SH-SY5Y (cell line): ENCODE data around the gene VSTM4.

Experiments used
- GATA2 ChIP-seq: IDR thresholded peaks from 2 replicates; pipeline ENCODE4 v1.6.1; 2011; ENCODE audit warnings: mild to moderate bottlenecking, low read depth, low read length
- GATA3 ChIP-seq: IDR thresholded peaks from 2 replicates; pipeline ENCODE4 v1.6.1; 2011; ENCODE audit warnings: low read depth, mild to moderate bottlenecking, low read length, moderate library complexity

Gene VSTM4, protein sequence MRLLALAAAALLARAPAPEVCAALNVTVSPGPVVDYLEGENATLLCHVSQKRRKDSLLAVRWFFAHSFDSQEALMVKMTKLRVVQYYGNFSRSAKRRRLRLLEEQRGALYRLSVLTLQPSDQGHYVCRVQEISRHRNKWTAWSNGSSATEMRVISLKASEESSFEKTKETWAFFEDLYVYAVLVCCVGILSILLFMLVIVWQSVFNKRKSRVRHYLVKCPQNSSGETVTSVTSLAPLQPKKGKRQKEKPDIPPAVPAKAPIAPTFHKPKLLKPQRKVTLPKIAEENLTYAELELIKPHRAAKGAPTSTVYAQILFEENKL

DNA sequence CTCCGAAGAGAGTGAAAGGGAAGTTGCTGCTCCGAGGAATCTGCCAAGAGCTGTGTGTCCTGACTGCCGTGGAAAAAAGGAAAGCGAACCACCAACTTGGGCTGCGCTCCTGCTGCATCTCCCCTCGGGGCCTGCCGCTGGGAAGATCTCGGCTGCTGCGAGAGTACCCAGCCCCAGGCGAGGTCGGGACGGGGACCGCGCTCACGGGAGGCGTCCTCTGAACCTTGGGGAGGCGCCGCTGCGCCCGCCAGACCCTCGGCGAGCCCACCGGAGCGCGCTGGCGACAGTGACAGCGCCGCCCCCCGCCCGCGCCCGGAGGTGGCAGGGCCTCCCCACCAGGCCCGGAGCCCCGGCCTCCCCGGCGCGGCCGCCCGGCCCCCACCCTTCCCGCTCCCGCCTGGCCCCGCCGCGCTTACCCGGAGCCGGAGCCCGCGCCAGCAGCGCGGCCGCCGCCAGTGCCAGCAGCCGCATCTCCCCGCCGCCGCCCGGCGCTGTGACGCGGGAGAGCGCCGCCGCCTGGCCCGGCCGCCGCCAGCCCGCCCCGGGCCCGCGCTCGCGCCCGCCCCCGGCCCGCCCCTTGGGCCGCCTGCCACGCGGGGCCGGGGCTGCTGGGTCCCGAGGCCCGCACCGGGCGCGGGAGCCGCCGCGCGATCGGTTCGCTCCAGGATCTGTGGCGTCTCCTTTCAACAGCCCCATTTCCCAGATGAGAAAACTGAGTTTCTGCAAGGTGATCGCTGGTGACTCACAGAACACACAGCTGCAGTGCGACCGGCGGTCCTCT, at the start of gene VSTM4:
Gene VSTM4, minus strand, starts transcription at position 508 of the 781 bp plus-strand sequence. Its CDS starts 37 bp downstream, at position 471.
- TF ChIP-seq GATA2 (no peak), GATA3 (no peak)

DNA sequence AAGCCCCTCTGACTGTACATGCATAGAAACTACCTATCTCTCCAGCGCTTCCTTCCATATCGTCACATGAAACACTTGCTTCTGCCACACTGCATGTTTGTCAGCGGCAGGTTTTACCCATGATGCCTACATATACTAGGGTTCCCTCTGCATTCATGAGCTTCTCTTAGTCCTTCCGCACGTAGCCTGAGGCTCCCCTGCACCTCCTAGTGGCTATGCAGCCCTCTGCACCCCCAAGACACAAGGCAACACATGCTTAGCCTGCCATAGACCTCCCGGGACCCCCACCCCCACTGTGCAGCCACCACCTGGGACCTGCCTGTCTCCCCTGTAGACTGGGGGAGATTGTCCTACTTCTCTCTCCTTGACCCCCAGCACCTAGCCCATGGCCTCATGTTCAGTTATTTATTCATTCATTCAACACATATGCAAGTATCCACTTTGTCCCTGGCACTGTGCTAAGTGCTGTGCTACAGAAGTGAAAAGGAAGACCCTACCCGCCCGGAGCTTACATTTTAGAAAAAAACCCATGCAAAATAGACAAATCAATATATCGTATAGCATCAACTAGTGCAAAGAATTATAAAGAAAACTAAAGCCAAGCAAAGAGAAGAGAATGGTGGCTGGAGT, 49.4 kb upstream of the VSTM4 start:
- no peak for TF ChIP-seq GATA2
- no peak for TF ChIP-seq GATA3

DNA sequence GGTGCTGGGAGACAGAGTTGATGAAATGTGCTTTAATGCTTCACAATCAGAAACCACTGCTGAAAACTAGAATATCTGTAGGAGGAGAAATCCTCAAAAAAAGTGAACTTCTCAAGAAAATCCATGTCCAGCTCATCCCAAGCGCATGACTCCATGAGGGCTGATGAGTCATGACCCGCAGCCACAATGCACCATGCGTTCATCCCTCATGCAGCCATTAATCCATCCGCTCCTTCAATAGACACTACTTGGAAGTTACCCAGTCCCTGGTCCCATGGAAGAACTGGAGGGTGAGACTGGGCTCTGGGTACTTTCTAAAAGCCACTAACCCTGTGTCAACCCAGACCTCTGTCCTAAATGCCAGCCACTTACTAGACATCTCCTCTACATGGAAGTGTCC, 48.4 kb upstream of the VSTM4 start:
- TF ChIP-seq GATA2 (no peak), GATA3 (no peak)

DNA sequence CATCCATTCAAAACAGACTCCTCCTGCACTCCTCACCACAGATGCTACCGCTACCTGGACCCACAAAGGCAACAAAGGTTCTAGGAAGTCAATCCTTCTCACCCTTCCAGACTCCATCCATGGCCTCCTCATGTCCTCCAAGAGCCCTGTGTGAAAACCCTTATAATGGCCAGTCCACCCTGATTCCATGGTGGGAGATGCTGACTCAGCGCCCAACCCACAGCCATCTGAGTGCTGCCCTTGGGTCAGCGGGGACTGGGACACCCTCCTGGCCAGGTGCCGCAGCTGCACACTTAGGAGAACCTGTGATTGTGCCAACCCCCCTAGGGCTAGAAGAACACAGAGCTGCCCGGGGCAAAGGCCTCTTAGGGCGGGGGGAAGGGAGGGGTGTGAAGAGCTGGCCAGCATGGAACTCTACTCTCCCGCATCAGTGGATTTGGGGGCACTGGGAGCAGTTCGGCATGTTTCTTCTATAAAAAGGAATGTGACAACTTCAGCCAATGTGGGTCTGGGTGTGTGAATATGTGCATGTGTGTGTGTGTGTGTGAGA, 47.5 kb upstream of the VSTM4 start:
- TF ChIP-seq GATA2 (no peak), GATA3 (no peak)

DNA sequence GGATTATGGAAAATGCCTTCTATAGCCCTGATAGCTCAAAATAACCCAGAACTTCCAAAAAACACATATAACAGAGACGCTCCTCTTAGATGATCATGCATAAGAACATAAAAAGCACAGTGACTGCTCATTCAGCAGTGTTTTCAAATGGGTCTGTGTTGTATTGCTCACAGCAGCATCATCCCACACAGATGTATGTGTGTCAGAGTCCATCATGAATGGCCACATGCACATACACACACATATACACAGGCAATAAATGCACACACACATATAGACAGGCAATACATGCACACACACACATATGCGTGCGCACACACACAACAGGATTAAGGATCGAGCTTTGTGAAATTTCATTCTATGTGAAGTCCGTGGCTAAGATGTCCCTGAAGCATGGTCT, 46.7 kb upstream of the VSTM4 start:
- TF ChIP-seq GATA3: no peak
- no peak for TF ChIP-seq GATA2

DNA sequence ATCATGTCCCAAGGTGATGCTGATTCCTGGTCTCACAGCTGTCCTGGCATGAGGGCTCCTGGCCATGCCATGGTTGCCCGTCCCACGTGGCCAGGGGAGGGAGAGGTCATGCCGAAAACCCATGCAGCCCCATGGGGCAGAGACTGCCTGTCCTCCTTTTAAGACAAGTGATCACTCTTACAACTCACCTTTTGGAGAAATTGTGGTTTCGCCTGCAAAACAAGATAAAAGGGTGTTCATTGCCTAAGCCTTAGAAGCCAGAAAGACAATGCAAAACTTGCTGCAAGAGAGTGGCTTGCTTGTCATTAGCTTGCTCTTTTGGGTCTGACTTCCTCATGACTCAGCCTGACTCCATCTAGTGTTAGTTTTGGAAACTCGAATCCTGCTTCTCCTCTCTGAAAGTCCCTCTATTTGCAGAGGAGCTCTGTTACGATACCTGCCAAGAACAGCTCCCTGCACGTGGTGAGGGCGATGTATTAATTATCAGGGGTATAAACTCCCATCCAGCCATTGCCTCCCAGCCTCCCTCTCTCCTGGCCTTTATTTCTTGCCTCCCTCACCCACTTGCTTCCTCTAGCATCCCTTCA, 46.2 kb upstream of the VSTM4 start:
- TF ChIP-seq GATA3: no peak
- no peak for TF ChIP-seq GATA2

DNA sequence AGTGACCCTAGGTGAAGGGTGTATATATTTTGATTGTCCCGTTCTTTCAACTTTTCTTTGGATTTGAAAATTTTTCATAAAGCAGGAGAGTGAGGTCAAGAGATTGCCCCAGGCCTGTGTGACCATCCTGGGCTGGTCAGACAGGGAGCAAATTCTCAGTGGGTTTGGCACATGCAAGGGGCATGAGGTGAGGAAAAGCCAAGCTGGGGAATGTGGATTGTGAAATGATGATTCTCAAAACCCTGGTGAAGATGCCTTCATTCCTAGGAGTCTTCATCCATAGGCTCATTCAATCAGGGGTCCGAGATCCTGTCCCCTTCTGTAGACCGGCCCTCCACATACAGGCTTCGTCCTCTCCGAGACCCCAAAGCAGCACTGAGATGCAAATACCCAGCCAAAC, 45.5 kb upstream of the VSTM4 start:
- no peak for TF ChIP-seq GATA2
- TF ChIP-seq GATA3: no peak

DNA sequence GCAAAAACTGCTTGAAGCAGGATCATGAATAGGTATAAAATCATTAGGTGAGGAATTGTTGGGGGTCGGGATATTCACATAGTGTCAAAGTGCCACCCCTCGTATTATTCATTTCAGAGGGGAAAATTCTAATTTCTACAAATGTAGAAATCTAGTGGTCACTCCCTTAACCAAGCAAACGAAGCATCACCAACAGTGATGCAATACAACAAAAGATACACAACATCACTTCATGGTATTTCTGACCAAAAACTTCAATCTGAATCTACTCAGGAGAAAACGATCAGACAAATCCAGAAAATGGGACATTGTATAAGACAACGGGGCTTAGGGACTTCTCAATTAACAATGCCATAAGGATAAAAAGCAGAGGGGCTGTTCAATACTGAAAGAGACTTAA, 44.8 kb upstream of the VSTM4 start:
- TF ChIP-seq GATA3: no peak
- no peak for TF ChIP-seq GATA2

DNA sequence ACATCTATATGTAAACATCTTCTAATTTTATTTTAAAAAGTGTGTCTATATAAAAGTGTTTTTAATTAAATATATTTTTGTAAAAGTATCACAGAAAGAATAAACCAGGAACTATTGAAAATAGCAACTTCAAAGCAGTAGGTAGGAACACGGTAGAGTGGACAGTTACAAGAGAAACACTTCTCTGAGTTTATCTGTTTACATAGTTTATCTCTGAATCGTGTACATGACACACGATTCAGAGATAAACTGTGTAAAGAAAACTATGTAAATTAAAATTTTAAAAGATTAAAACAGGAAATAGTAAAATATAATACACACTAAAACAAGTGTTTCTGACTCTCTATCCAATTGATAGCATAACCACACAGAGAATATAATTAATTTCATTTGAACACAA, 43.6 kb upstream of the VSTM4 start:
- TF ChIP-seq GATA2 (no peak), GATA3 (no peak)

DNA sequence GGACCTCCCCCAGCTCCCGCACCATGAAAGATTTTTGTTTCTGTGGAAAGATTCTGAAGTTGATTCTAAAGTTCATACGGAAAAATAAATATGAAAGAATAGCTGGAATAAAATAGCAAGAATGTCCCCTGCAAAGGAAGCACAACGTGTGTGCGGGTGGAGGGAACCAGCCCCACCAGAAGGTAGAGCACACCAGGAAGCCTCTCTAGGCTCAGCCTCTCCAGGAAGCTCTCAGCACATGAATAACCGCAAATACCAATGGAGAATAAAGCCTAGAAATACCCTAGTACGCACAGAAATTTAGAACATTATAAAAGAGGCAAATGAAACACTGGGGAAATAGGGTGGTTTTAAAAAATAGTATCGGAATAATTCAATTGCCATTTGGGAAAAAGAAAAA, 43.1 kb upstream of the VSTM4 start:
- TF ChIP-seq GATA3: no peak
- TF ChIP-seq GATA2: no peak

DNA sequence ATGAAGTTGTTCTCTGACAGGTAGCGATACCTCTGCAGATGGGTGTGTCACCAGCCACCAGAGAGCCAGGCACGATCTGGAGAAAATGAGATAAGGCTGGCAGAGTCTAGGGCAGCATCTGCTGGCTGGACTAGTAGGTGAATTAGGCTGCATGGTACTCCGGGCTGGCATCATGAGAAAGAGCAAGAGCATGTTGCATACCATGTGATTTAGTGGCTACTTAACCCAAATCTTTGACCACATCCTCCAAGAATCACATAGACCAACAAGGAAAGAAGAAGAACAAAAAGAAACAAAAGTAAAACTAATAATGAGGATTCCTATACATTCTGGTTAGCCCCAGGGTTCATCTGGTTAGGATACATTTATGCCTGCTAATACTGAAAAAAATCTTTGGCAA, 41.9 kb upstream of the VSTM4 start:
- TF ChIP-seq GATA3 (no peak), GATA2 (no peak)

DNA sequence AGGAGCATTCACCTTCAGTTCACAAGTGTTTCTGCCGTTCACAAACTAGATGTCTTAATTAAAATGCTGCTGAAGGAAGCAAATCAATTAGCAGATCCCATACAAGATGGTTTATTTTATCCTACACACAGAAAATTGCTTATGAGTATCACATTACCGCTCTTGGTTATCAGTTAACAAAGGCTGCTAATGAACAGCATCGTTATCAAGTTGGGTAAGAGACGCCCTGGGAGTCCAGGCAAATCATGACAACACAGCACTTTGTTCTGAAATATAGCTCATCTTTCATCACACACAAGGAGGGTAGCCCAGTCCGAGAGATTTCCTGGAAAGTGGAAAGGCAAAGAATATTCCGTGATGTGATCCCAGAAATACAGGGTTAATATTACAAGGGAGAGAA, 39.3 kb upstream of the VSTM4 start:
- no peak for TF ChIP-seq GATA3
- no peak for TF ChIP-seq GATA2

DNA sequence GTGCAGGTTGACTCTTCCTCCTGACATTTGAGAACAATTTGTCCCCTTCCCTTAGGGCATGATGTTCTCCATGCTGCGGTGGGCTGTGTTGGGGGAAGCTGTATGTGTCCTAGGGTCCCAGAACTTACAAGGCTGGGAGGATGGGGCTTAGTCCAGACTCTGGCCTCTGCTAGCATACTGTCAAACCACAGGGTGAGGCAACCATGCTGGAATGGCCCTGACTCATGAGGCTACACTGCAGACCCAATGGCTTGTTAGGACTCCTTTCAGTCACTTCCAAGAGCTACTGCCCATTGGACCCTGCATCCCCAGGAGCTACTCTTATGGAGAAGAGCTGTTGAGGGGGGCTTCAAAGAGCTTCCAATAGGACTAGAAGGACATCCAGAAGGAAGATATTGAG, 38.6 kb upstream of the VSTM4 start:
- TF ChIP-seq GATA2 (no peak), GATA3 (no peak)

DNA sequence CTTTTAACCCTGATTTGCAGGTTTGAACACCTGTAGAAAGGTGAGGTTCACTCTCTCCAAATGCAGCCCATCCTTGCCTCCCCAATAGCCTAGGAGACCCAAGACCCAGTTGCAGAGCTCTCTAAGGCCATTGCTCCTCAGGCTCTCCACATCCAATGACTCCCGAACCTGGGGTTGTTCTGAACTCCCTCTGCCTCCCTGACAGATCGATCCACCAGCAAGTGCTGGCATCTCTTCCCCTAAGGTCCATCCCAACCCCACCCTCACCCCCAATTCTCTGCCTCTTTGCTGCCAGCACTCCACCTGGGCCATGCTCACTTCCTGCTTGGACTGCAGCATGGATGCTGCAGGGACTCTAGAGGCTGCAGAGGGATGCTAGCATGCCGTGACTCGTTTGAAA, 37.8 kb upstream of the VSTM4 start:
- TF ChIP-seq GATA2: no peak
- no peak for TF ChIP-seq GATA3
